GM20431 (cell line): Measurements from ENCODE around the gene EIF4G2.

Experiments used
- in situ Hi-C: fragments of 300-500 bp; cut with MseI, MboI; formaldehyde crosslinking; loops from one replicate; pipeline ENCODE4 v1.15.0; 2020; ENCODE audit warnings: low sequenced_read_pairs; ENCODE audit not compliant: unreplicated experiment

EIF4G2 gene

GRCh38 chr11:10809373-10810160, 841 bp upstream of the EIF4G2 start:
- in situ Hi-C loops = no loop called here

DNA sequence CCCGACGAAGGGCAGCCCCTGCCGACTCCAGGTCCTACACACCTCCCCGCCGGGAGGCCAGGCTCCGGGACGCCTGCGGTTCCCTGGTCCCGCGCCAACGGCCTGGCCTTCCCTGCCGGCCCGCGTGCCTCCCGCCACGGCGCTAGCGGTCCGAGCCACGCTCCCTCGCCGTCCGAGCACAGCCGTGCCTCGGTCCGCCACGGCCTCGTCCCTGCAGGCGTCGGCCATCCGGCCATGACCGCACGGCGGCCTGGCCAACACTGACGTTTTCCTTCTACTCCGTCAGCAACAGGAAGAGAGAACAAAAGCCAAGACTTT, 532 bp downstream of the EIF4G2 start:
- in situ Hi-C loops = no loop called here

GRCh38 chr11:10807493-10808234, 1.1 kb downstream of the EIF4G2 start:
- in situ Hi-C loops = no loop called here

DNA sequence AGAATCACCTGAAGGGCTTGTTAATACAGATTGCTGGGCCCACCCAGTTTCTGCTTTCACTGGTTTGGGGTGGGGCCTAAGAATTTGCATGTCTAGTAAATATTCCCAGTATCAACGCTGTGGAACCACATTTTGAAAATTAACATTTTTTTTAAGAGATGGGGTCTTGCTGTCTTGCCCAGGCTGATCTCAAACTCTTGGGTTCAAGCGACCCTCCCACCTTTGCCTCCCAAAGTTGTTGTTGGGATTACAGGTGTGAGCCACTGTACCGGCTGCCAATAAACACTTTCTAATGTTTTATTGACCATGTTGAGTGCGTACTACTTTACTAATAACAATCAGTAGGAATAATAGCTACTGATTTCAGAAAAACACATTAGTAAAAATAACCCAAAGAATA, 2.5 kb downstream of the EIF4G2 start:
- in situ Hi-C loops = no loop called here

- in situ Hi-C loops = no loop called here
Measured at GRCh38 chr11:10805741-10806140, 3.0 kb downstream of the EIF4G2 start.

GRCh38 chr11:10803676-10804075, 5.0 kb downstream of the EIF4G2 start:
- in situ Hi-C loops = no loop called here

DNA sequence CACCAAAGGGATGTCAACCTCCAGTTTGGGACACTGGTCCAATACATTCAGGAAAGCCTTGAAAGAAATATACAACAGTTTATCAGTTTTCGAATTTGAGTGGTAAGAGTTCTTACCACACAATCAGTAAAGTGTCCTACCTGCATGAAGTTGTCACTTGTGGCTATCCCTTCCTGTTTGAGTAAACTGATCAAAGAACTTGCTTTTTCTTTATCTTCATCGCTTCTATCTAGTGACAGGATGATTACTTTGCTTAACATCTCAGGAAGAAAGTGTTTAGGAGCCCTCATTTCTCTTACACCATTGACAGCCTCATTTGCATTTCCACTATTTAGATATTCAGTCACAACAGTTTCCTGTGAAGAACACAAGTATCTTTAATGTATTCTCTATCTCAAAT, 8.4 kb downstream of the EIF4G2 start:
- in situ Hi-C loops = no loop called here

GRCh38 chr11:10798330-10798928, 10.3 kb downstream of the EIF4G2 start:
- in situ Hi-C loops = loop anchor here (10.0 kb wide), 1 partner anchor 226 kb away; no protein-coding TSS in a partner anchor

DNA sequence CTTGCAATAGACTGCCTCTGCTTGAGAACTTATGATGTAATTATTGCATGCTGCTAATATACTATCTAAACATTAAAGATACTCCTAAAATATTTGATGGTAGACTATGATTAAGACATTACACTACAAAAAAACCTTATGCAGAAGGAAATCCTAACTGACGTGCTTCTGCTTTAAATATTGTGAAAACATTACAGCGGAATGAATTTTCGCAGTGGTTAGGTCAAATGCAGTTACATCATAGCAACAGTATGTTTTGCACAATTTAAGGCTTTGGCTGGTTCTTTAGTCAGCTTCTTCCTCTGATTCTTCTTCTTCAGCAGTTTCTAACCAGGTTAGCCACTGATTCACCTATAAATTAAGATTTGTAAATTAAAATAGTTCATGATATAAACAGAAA, 11.2 kb downstream of the EIF4G2 start:
- in situ Hi-C loops = loop anchor here (10.0 kb wide), 1 partner anchor 227 kb away; no protein-coding TSS in a partner anchor

GRCh38 chr11:10797001-10797400, 11.7 kb downstream of the EIF4G2 start:
- in situ Hi-C loops = loop anchor here (10.0 kb wide), 1 partner anchor 228 kb away; no protein-coding TSS in a partner anchor

GRCh38 chr11:10796191-10796590, 12.5 kb downstream of the EIF4G2 start:
- in situ Hi-C loops = loop anchor here (10.0 kb wide), 1 partner anchor 229 kb away; no protein-coding TSS in a partner anchor

GRCh38 chr11:10793470-10794255, 15.1 kb downstream of the EIF4G2 start:
- in situ Hi-C loops = loop anchor here (10.0 kb wide), 1 partner anchor 231 kb away; no protein-coding TSS in a partner anchor

DNA sequence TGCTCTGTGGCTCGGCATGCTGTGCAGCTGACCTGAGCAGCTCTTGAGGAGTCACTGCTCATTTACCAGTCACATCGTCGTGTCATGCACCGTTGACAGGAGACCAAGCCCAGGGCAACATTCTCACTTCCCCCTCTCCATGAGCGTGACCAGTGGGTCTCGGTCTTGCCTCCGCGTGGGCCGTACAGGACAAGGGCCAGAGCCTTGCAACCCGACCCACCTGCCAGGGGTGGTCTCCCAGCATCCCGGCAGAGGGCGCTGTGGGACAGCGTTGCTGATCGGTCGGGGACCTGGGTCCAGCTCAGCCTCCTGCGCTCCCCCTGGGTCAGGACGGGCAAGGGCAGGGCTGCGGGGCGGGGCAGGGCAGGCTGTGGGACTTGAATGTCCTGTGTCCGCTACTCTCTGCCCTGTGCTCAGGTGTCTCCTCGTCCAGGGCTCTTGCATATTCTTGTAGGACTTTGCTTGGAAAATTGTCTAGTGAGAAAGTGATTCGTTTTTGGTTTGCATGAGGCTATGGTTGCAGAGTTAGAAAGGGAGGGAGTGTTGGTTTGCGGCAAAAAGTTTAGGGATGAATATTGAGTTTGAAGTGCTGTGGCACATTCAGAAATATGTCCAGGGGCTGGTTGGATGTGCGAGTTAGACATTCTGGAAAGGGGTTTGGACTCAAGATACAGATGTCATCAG, 16.2 kb downstream of the EIF4G2 start:
- in situ Hi-C loops = loop anchor here (10.0 kb wide), 1 partner anchor 232 kb away; no protein-coding TSS in a partner anchor

DNA sequence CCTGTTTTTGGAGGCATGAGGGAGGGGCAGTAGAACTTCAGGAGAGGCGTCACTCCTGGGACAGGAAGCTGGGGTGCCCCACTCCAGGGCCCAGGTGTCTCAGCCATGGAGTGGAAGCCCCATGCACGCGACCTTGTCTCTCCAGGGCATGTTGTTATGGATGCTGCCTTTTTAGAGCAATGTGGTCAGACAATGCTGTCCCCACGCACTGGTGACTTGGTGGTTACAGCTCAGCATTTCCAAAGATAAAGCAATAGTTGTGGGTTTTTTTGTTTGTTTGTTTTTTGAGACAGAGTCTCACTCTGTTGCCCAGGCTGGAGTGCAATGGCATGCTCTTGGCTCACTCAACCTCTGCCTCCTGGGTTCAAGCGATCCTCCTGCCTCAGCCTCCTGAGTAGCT, 22.3 kb downstream of the EIF4G2 start:
- in situ Hi-C loops = no loop called here

DNA sequence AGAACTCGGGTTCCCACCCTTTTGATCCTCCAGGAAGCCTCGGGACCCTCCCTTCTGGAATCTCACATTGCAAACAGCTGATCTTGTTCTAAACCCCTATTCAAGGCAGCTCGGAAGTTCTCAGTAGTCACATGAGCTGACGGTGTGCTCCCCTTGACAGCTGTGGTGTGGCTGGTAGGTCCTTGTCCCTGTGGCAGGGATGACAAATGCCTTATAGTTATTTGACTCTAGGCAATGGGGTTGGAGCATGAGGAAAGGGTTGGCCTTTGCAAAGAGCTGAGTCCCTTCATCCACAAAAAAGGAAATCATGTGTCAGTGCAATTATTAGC, 23.6 kb downstream of the EIF4G2 start:
- in situ Hi-C loops = no loop called here

DNA sequence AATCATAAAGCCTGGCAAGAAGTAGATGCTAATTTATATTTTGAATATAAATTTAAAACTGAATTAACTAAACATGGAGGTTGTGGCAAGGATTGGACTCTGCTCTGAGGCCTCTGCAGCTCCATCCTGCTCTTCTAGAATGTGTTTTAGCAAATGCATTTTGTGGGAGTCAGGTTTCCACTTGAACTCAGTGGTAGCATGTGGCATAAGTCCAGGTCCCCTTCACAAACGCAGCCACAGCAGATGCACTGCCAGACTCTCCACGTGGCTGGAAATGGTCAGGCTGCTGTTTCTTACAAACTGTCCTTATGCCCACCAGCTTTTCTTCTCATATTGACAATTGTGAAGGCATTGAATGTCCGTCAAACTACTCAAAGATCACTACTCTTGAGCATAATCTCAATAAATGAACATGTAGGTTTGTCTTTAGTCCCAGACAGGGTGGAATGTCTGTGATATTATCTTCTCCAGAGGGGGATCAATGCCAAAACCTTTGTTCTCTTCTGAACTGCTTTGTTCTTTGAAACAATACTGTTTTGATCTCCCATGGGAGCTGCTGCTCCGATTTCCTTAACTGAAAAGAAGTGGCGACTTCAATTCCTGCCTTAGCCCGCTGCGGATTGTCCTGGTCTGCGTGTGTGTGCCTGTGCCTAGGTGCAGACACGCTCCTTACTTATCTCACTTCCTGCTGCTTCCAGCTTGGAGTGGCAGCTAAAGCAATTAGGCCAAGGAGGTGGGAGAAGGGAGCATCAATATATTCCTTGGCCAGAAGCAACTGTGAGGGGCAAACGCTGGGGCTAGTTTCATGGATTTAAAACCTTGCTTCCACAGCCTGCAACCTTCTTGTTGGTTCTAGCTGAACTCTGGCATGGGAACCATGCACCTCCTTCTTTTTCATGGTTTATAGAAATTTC, 24.2 kb downstream of the EIF4G2 start:
- in situ Hi-C loops = no loop called here

- in situ Hi-C loops = no loop called here
Measured at GRCh38 chr11:10780040-10780439, 28.7 kb downstream of the EIF4G2 start.

GRCh38 chr11:10779086-10779485, 29.6 kb downstream of the EIF4G2 start:
- in situ Hi-C loops = no loop called here
